Stimulated activated CD4-positive, alpha-beta T cell treated with anti-CD3 and anti-CD28 coated beads, Interleukin-12 subunit alpha, Interleukin-12 subunit beta, amount 100 ng/mL, for 48 hours (primary cell): ENCODE measurements around the gene TMEM50A.
"Not testable (repeated sequence)": the region's sequence is repeated elsewhere in the genome, so short reads cannot be mapped to it uniquely, and the experiment has no call there.

Experiments used
- DNase-seq, 3 donors: peaks; one replicate each; pipeline ENCODE4 v3.0.0-alpha.2; 2020; ENCODE audit warnings: low read depth in 2 of 3, low spot score in 1 of 3

TMEM50A gene

GRCh38 chr1:25383090-25383489, 45.0 kb downstream of the TMEM50A start:
- DNase-seq, result not testable (repeated sequence)

- DNase-seq, result not testable (repeated sequence)
Measured at GRCh38 chr1:25383875-25384274, 45.7 kb downstream of the TMEM50A start.

- not testable (repeated sequence) for DNase-seq
Measured at GRCh38 chr1:25387096-25387495, 49.0 kb downstream of the TMEM50A start.

GRCh38 chr1:25388691-25389090, 50.6 kb downstream of the TMEM50A start:
- not testable (repeated sequence) for DNase-seq

- not testable (repeated sequence) for DNase-seq
Measured at GRCh38 chr1:25389721-25390120, 51.6 kb downstream of the TMEM50A start.

GRCh38 chr1:25392841-25393240, 54.7 kb downstream of the TMEM50A start:
- DNase-seq, result no peak

GRCh38 chr1:25397549-25397948, 59.4 kb downstream of the TMEM50A start:
- DNase-seq, result not testable (repeated sequence)

- not testable (repeated sequence) for DNase-seq
Measured at GRCh38 chr1:25398079-25398478, 59.9 kb downstream of the TMEM50A start.

- DNase-seq, result not testable (repeated sequence)
Measured at GRCh38 chr1:25402947-25403803, 65.0 kb downstream of the TMEM50A start.

GRCh38 chr1:25405731-25406305, 67.7 kb downstream of the TMEM50A start:
- DNase-seq, result not testable (repeated sequence)

GRCh38 chr1:25409641-25410427, 71.7 kb downstream of the TMEM50A start:
- not testable (repeated sequence) for DNase-seq
